ENCODE data around the gene ANKRD11. TPM values are rescaled to one million over a fixed set of nuclear protein-coding genes. Genes with fewer than 3 reads are reported as not detected.
A peak's percentile ranks its signal among the peaks of the same experiment; 100 is the strongest.

The ANKRD11 gene
- polyA plus RNA-seq, 1 donor from 2014 or later, result 32.5 TPM

- H3K79me2 ChIP-seq (replicated peaks; ENCODE audit: insufficient read depth, low read length), result no peaks in the 10 kb centered on the region
- TF ChIP-seq REST (IDR thresholded peaks at IDR 0.05; ENCODE audit: borderline replicate concordance) (no peak), CTCF (IDR thresholded peaks at IDR 0.05; ENCODE audit: poor library complexity, severe bottlenecking) (no peak), MXI1 (conservative IDR thresholded peaks at IDR 0.05; ENCODE audit: poor library complexity, severe bottlenecking) (no peak), EZH2 (IDR thresholded peaks at IDR 0.05; ENCODE audit: borderline replicate concordance, insufficient read depth, low read length, poor library complexity, severe bottlenecking) (no peak), POLR2AphosphoS5 (IDR thresholded peaks at IDR 0.05) (no peak), TAF1 (IDR thresholded peaks at IDR 0.05; ENCODE audit: low read depth) (no peak), EP300 (conservative IDR thresholded peaks at IDR 0.05; ENCODE audit: poor library complexity, severe bottlenecking) (no peak)
- H3K4me2 ChIP-seq (ENCODE audit: low read length), result no peak overlapping the region
- H3K9me3 ChIP-seq (ENCODE audit: low read length), result no peaks in the 10 kb centered on the region
- no peaks in the 10 kb centered on the region for H3K9me2 ChIP-seq (ENCODE audit: insufficient read depth, low read length)
- H2AFZ ChIP-seq (ENCODE audit: low read depth, low read length), result no peak overlapping the region
- H3K27ac ChIP-seq (ENCODE audit: low read length), result no peak overlapping the region
- peak overlapping the region; percentile 29 for H3K9ac ChIP-seq (ENCODE audit: low read length)
- H3K27me3 ChIP-seq (ENCODE audit: insufficient read depth, low read depth, low read length), result no peaks in the 10 kb centered on the region
- H3F3A ChIP-seq (ENCODE audit: insufficient read depth, low read length, poor library complexity, severe bottlenecking), result no peaks in the 10 kb centered on the region
- H3K4me3 ChIP-seq (ENCODE audit: low read length), result peak overlapping the region; percentile 63
- no peaks in the 10 kb centered on the region for H4K20me1 ChIP-seq (ENCODE audit: insufficient read depth)
- H3K36me3 ChIP-seq (ENCODE audit: insufficient read depth, low read length), result no peaks in the 10 kb centered on the region
Measured at GRCh38 chr16:89246903-89247733, 243.2 kb downstream of the ANKRD11 start.

- H3K9me3 ChIP-seq (ENCODE audit: low read length), result no peaks in the 10 kb centered on the region
- H3K27me3 ChIP-seq (ENCODE audit: insufficient read depth, low read depth, low read length), result no peaks in the 10 kb centered on the region
- no peak overlapping the region for H3K4me2 ChIP-seq (ENCODE audit: low read length)
- no peak for TF ChIP-seq POLR2AphosphoS5 (IDR thresholded peaks at IDR 0.05)
- no peak for TF ChIP-seq TAF1 (IDR thresholded peaks at IDR 0.05; ENCODE audit: low read depth)
- TF ChIP-seq CTCF (IDR thresholded peaks at IDR 0.05; ENCODE audit: poor library complexity, severe bottlenecking), result no peak
- TF ChIP-seq EZH2 (IDR thresholded peaks at IDR 0.05; ENCODE audit: borderline replicate concordance, insufficient read depth, low read length, poor library complexity, severe bottlenecking), result no peak
- TF ChIP-seq REST (IDR thresholded peaks at IDR 0.05; ENCODE audit: borderline replicate concordance), result no peak
- no peak for TF ChIP-seq SMC3 (conservative IDR thresholded peaks at IDR 0.05; ENCODE audit: poor library complexity)
- TF ChIP-seq MXI1 (conservative IDR thresholded peaks at IDR 0.05; ENCODE audit: poor library complexity, severe bottlenecking), result no peak
- H3F3A ChIP-seq (ENCODE audit: insufficient read depth, low read length, poor library complexity, severe bottlenecking), result peaks cover 3% of the 10 kb centered on the region
- H3K9me2 ChIP-seq (ENCODE audit: insufficient read depth, low read length), result no peaks in the 10 kb centered on the region
- H3K27ac ChIP-seq (ENCODE audit: low read length), result no peak overlapping the region
- no peaks in the 10 kb centered on the region for H4K20me1 ChIP-seq (ENCODE audit: insufficient read depth)
- peak overlapping the region; percentile 29 for H3K9ac ChIP-seq (ENCODE audit: low read length)
- no peaks in the 10 kb centered on the region for H3K79me2 ChIP-seq (replicated peaks; ENCODE audit: insufficient read depth, low read length)
- H3K36me3 ChIP-seq (ENCODE audit: insufficient read depth, low read length), result no peaks in the 10 kb centered on the region
- peak overlapping the region; percentile 63 for H3K4me3 ChIP-seq (ENCODE audit: low read length)
- no peak overlapping the region for H2AFZ ChIP-seq (ENCODE audit: low read depth, low read length)
Measured at GRCh38 chr16:89246383-89246902, 243.9 kb downstream of the ANKRD11 start.
